ENCODE results near the gene VWDE. TPM values are rescaled to one million over a fixed set of nuclear protein-coding genes. Genes with fewer than 3 reads are reported as not detected.

The VWDE gene
- total RNA-seq, 1 experiment from 2014 or later = 13.7 TPM

DNA sequence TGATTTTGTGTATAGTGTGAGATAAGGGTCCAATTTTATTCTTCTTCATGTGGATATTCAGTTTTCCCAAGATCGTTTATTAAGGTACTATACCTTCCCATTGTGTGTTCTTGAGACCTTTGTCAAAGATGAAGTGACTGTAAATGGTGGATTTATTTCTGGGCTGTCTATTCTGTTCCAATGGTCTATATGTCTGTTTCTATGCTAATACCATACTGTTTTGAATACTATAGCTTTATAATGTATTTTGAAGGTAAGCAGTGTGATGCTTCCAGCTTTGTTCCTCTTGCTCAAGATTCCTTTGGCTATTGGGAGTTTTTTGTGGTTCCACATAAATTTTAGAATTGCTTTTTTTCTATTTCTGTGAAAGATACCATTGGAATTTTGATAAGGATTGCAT, 8.7 kb upstream of the VWDE start:
- no peak overlapping the region for H2AFZ ChIP-seq (ENCODE audit: low read depth, low read length, poor library complexity, severe bottlenecking)
- H3K79me2 ChIP-seq (ENCODE audit: insufficient read depth, low read length) = no peaks in the 10 kb centered on the region
- ChIA-PET RAD21 (ENCODE audit: low non-redundant PET in 1 of 2, low total read pairs in 2 of 2, uncharacterized antibody in 2 of 2, unreplicated experiment in 2 of 2) (no interaction called here), POLR2A (no interaction called here), CTCF (no interaction called here)
- H3K4me2 ChIP-seq (ENCODE audit: low read length) = no peak overlapping the region
- no TSS peak for BruUV-seq (replicated peaks)
- intact Hi-C loops (cut with micrococcal nuclease) = no loop called here
- no peak overlapping the region for H3K27ac ChIP-seq (ENCODE audit: low read depth, low read length)
- no peaks in the 10 kb centered on the region for H3K36me3 ChIP-seq (ENCODE audit: control insufficient read depth in 1 of 2, insufficient read depth in 2 of 2, low read length in 2 of 2)
- no peak overlapping the region for H3K4me3 ChIP-seq (replicated peaks in 1 of 2; ENCODE audit: low read depth in 1 of 2, low read length in 2 of 2)
- H4K20me1 ChIP-seq (ENCODE audit: insufficient read depth) = no peaks in the 10 kb centered on the region
- DNase-seq (ENCODE audit: low read depth, low spot score) (no peak), ATAC-seq (no peak)
- TF ChIP-seq SIN3A (IDR thresholded peaks at IDR 0.05; ENCODE audit: low read depth) (no peak), SP1 (IDR thresholded peaks at IDR 0.05; ENCODE audit: low read depth) (no peak), FOSL1 (IDR thresholded peaks at IDR 0.05; ENCODE audit: low read depth) (no peak), EGR1 (IDR thresholded peaks at IDR 0.05; ENCODE audit: low read depth) (no peak), ZFX (IDR thresholded peaks at IDR 0.05) (no peak), YY1 (IDR thresholded peaks at IDR 0.05; ENCODE audit: extremely low read depth, insufficient replicate concordance, low read depth, low read length) (no peak), POLR2A (IDR thresholded peaks at IDR 0.05; ENCODE audit: borderline replicate concordance, extremely low read depth, insufficient read depth, insufficient read length) (no peak)
- TF ChIP-seq, protein P1, sequence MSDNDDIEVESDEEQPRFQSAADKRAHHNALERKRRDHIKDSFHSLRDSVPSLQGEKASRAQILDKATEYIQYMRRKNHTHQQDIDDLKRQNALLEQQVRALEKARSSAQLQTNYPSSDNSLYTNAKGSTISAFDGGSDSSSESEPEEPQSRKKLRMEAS (IDR thresholded peaks at IDR 0.05) = no peak
- TF ChIP-seq, protein P2, sequence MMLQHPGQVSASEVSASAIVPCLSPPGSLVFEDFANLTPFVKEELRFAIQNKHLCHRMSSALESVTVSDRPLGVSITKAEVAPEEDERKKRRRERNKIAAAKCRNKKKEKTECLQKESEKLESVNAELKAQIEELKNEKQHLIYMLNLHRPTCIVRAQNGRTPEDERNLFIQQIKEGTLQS (IDR thresholded peaks at IDR 0.05) = no peak
- H3K27me3 ChIP-seq (ENCODE audit: insufficient read depth, low read length) = no peaks in the 10 kb centered on the region
- H3K9me2 ChIP-seq (ENCODE audit: insufficient read depth) = no peaks in the 10 kb centered on the region
- H3K9me3 ChIP-seq (ENCODE audit: control insufficient read depth in 1 of 2, insufficient read depth in 1 of 2, low read depth in 1 of 2, low read length in 2 of 2) = peaks cover 0 to 3% of the 10 kb centered on the region in 2 experiments; a peak in 1 of 4 replicates
- no peaks in the 10 kb centered on the region for H3K4me1 ChIP-seq (ENCODE audit: control insufficient read depth in 1 of 2, insufficient read depth in 2 of 2, low read length in 2 of 2)
- H3K9ac ChIP-seq (ENCODE audit: low read length) = no peak overlapping the region

DNA sequence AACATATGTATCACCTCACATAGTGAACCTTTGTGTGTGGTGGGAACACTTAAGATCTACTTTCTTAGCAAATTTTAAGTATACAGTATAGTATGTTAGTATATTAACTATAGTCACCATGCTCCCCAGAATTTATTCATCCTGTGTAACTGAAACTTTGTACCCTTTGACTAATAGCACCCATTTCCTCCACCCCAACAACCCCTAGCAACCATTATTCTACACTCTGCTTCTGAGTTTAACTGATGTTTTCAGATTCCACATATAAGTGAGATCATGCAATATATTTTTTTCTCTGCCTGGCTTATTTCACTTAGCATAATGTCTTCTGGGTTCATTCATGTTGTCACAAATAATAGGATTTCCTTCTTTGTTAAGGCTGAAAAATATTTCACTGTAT, 6.9 kb upstream of the VWDE start:
- Histone ChIP-seq H3K9me2 (ENCODE audit: insufficient read depth) (no peaks in the 10 kb centered on the region), H3K36me3 (ENCODE audit: control insufficient read depth in 1 of 2, insufficient read depth in 2 of 2, low read length in 2 of 2) (no peaks in the 10 kb centered on the region), H4K20me1 (ENCODE audit: insufficient read depth) (no peaks in the 10 kb centered on the region), H3K27ac (ENCODE audit: low read depth, low read length) (no peak overlapping the region), H3K4me2 (ENCODE audit: low read length) (no peak overlapping the region), H3K9ac (ENCODE audit: low read length) (no peak overlapping the region), H3K9me3 (ENCODE audit: control insufficient read depth in 1 of 2, insufficient read depth in 1 of 2, low read depth in 1 of 2, low read length in 2 of 2) (peaks cover 0 to 3% of the 10 kb centered on the region in 2 experiments; a peak in 1 of 4 replicates), H3K27me3 (ENCODE audit: insufficient read depth, low read length) (no peaks in the 10 kb centered on the region), H3K4me3 (replicated peaks in 1 of 2; ENCODE audit: low read depth in 1 of 2, low read length in 2 of 2) (no peak overlapping the region), H3K4me1 (ENCODE audit: control insufficient read depth in 1 of 2, insufficient read depth in 2 of 2, low read length in 2 of 2) (no peaks in the 10 kb centered on the region), H3K79me2 (ENCODE audit: insufficient read depth, low read length) (no peaks in the 10 kb centered on the region), H2AFZ (ENCODE audit: low read depth, low read length, poor library complexity, severe bottlenecking) (no peak overlapping the region)
- no TSS peak for BruUV-seq (replicated peaks)
- DNase-seq (ENCODE audit: low read depth, low spot score) = no peak
- intact Hi-C loops (cut with micrococcal nuclease) = no loop called here
- POLR2A ChIA-PET = no interaction called here
- no peak for ATAC-seq
- CTCF ChIA-PET = no interaction called here
- RAD21 ChIA-PET (ENCODE audit: low non-redundant PET in 1 of 2, low total read pairs in 2 of 2, uncharacterized antibody in 2 of 2, unreplicated experiment in 2 of 2) = no interaction called here
- no peak for TF ChIP-seq EZH2 (IDR thresholded peaks at IDR 0.05)
- no peak for TF ChIP-seq POLR2AphosphoS5 (IDR thresholded peaks at IDR 0.05; ENCODE audit: low read depth, low read length)
- TF ChIP-seq, protein P3, sequence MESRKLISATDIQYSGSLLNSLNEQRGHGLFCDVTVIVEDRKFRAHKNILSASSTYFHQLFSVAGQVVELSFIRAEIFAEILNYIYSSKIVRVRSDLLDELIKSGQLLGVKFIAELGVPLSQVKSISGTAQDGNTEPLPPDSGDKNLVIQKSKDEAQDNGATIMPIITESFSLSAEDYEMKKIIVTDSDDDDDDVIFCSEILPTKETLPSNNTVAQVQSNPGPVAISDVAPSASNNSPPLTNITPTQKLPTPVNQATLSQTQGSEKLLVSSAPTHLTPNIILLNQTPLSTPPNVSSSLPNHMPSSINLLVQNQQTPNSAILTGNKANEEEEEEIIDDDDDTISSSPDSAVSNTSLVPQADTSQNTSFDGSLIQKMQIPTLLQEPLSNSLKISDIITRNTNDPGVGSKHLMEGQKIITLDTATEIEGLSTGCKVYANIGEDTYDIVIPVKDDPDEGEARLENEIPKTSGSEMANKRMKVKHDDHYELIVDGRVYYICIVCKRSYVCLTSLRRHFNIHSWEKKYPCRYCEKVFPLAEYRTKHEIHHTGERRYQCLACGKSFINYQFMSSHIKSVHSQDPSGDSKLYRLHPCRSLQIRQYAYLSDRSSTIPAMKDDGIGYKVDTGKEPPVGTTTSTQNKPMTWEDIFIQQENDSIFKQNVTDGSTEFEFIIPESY (IDR thresholded peaks at IDR 0.05; ENCODE audit: extremely low read depth, insufficient replicate concordance, low read length) = no peak
- TF ChIP-seq JUND (IDR thresholded peaks at IDR 0.05) = no peak
- TF ChIP-seq YY1 (IDR thresholded peaks at IDR 0.05; ENCODE audit: extremely low read depth, insufficient replicate concordance, low read depth, low read length) = no peak
- TF ChIP-seq, protein P4, sequence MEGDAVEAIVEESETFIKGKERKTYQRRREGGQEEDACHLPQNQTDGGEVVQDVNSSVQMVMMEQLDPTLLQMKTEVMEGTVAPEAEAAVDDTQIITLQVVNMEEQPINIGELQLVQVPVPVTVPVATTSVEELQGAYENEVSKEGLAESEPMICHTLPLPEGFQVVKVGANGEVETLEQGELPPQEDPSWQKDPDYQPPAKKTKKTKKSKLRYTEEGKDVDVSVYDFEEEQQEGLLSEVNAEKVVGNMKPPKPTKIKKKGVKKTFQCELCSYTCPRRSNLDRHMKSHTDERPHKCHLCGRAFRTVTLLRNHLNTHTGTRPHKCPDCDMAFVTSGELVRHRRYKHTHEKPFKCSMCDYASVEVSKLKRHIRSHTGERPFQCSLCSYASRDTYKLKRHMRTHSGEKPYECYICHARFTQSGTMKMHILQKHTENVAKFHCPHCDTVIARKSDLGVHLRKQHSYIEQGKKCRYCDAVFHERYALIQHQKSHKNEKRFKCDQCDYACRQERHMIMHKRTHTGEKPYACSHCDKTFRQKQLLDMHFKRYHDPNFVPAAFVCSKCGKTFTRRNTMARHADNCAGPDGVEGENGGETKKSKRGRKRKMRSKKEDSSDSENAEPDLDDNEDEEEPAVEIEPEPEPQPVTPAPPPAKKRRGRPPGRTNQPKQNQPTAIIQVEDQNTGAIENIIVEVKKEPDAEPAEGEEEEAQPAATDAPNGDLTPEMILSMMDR (IDR thresholded peaks at IDR 0.05 in 2 of 3, conservative IDR thresholded peaks at IDR 0.05 in 1 of 3; ENCODE audit: borderline replicate concordance in 1 of 3, insufficient read depth in 1 of 3, low read depth in 2 of 3, low read length in 2 of 3) = no peak
- TF ChIP-seq EZH2phosphoT487 (IDR thresholded peaks at IDR 0.05; ENCODE audit: borderline replicate concordance) = no peak
- TF ChIP-seq, protein P2 (IDR thresholded peaks at IDR 0.05) = no peak
- no peak for TF ChIP-seq ZNF274 (IDR thresholded peaks at IDR 0.05; ENCODE audit: low read depth, low read length)
